Endometrial microvascular endothelial cells (primary cell): ENCODE measurements around the gene RAB4B. TPM values are rescaled to one million over a fixed set of nuclear protein-coding genes. Genes with fewer than 3 reads are reported as not detected.
"Not testable (repeated sequence)": the region's sequence is repeated elsewhere in the genome, so short reads cannot be mapped to it uniquely, and the experiment has no call there.

Experiments
- in situ Hi-C: cut with HindIII; loops from 2 replicates; pipeline ENCODE4 v1.10.0; 2017; ENCODE audit warnings: low sequenced_read_pairs, low pct_unique_long_range_greater_than_20kb; ENCODE audit errors: inconsistent ontology term
- total RNA-seq: library from RNA; depleted of rRNA; stranded (reverse); fragments of >200 nt; gene quantifications from one replicate; pipeline ENCODE4 v1.2.3, GENCODE V29; 2015; ENCODE audit errors: inconsistent ontology term

The RAB4B gene, protein sequence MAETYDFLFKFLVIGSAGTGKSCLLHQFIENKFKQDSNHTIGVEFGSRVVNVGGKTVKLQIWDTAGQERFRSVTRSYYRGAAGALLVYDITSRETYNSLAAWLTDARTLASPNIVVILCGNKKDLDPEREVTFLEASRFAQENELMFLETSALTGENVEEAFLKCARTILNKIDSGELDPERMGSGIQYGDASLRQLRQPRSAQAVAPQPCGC
- 30.0 TPM for total RNA-seq

GRCh38 chr19:40777937-40778705 is at the start of gene RAB4B:
Gene RAB4B, plus strand, starts transcription at chr19:40778247. Its CDS starts 129 bp downstream, at chr19:40778376.
- in situ Hi-C loops, result no loop called here

- in situ Hi-C loops, result not testable (repeated sequence)
Observed at GRCh38 chr19:40730065-40730464, 48.0 kb upstream of the RAB4B start.

- in situ Hi-C loops, result not testable (repeated sequence)
Observed at GRCh38 chr19:40732304-40732703, 45.7 kb upstream of the RAB4B start.

GRCh38 chr19:40733149-40733548 is 44.9 kb upstream of the RAB4B start:
- in situ Hi-C loops, result no loop called here

DNA sequence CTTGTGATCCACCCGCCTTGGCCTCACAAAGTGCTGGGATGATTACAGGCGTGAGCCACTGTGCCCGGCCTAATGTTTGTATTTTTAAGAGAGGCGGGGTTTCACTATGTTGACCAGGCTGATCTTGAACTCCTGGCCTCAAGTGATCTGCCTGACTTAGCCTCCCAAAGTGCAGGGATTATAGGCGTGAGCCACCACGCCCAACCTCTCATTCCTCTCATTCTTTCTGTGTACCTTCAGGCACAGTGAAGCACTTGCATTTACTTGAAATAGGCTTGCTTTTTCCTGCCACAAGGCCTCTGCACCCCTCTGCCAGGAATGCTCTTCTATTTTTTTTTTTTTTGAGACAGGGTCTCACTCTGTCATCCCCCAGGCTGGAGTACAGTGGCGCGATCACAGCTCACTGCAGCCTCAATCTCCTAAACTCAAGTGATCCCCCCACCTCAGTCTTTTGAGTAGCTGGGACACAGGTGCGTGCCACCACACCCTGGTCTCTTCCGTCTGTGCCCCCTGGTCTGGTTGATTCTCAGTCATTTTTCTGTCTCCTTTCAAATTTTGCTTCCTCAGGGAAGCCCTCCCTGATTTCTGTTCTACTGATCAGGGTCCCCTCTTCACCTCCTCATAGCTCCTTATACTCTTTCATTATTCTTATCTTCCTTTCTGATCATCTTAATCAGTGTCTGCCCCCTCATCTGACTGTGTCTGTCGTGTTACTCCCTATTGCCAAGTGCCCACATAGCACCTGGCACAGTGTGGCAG is 42.9 kb upstream of the RAB4B start:
- in situ Hi-C loops, result no loop called here

GRCh38 chr19:40736661-40737060 is 41.4 kb upstream of the RAB4B start:
- in situ Hi-C loops, result no loop called here

GRCh38 chr19:40737102-40737644 is 40.9 kb upstream of the RAB4B start:
- in situ Hi-C loops, result no loop called here

- in situ Hi-C loops, result no loop called here
Observed at GRCh38 chr19:40739030-40739839, 38.8 kb upstream of the RAB4B start.

DNA sequence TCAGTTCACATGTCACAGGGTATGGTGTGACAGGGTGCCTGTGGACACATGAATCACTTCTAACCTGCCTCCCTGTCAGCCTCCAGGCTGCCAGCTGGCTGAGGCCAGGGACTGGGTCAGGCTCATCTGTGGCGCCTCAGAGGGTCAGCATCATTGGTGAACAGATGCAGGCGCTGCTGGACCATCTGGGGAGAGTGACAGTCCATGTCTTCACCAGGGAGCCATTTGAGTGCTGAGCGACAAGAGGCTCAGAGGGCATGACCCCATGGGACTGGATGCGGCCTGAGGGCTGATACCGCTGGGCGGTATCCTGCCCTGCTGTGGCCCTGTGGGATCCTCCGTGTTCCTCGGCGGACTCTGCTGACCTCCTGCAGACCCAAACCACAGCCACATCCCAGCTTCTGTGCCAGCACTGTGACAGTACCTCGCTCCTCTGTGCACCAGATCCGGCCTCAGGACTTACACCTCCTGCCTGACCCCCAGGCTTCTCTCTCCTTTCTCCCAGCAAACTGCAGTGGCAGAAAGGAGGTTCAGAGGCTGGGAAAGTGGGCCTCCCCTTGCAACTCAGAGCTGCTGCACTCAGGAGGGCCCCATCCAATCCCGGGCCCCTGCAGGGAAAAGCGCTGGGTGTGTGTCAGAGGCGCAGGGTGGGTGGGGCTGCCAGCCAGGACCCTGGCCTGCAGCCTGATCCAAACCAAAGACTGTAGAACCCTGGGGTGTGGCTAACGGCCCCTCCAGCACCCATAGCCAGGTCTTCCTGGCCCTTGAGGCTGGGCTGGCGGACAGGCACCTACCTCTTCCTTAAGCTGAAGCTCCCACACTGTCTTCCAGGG is 38.0 kb upstream of the RAB4B start:
- in situ Hi-C loops, result no loop called here

DNA sequence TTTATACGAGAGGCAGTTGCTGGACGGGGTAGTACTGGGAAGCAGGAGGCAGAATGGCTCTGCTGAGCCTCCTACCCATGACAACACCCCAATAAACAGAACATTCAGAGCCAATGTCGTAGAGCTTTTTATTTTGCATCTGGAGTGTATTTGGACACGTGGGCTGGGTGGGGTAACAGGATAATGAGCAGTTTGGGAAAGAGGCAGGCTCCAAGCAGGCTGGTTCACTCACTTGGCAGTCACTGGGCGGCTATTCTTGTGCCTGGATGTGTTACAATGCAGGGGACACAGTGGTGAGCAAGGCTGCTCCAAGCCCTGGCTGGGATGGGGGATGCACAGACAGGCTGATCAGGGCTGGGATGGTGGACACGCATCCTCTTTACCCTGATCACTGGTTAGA is 37.3 kb upstream of the RAB4B start:
- in situ Hi-C loops, result no loop called here

GRCh38 chr19:40741527-40742390 is 36.3 kb upstream of the RAB4B start:
- in situ Hi-C loops, result no loop called here

GRCh38 chr19:40742477-40742876 is 35.6 kb upstream of the RAB4B start:
- in situ Hi-C loops, result no loop called here

- in situ Hi-C loops, result no loop called here
Observed at GRCh38 chr19:40742886-40743285, 35.2 kb upstream of the RAB4B start.

DNA sequence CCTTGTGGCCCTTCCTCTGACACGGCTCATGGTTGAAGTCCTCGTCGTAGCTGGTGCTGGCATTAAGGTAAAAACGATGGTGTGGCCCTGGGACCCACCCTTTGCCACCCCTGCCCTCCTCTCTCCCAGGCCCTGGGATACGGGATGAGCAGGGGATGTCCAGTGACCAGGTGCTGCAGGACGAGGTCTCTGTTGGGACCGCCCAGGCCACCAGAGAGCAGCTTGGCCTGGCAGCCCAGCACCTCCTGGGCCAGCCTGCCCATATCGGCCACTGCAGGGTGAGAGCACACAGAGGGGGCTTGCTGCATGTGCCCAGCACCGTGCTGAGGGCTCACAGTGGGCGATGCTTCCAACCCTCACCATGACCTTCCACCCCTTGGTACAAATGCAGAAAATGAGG is 34.1 kb upstream of the RAB4B start:
- in situ Hi-C loops, result no loop called here

DNA sequence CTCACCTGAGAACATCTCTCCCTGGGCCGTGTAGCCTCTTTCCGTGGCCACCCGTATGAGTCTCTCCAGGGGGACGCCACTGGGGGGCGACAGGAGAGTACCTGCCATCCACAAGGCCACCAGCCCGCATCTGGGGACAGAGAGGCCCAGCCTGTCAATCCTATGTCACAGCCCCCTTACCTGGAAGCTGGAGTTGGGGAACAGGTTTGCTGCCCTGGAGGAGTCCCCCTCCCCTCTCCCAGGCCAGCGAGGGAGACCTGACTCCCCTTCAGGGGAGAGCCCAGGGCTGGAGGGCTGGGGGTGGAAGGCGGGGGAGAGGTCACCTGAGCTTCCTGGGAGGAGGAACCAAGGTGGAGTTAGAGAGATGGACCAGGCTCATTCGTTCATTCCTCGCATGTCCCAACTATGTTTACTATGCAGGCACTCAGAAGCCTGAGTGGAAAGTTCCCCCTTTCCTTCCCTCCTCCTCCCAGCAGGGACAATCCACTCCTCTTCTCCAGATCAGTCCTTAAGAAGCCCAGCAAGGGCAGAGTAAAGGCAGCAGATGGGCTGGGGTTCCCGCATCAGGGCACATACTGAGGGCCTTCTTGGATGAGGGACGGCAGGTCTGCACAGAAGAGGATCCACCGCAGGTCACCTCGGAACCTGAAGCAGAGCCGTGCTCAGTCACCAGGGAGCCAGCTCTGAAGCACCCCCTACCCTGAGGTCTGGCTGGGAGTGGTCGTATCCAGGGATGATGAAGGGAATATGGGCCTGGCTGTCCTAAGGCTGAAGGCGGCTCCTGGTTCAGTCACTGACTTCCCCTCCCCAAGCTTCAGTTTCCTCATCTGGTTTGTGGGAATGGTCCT is 33.3 kb upstream of the RAB4B start:
- in situ Hi-C loops, result no loop called here

- in situ Hi-C loops, result no loop called here
Observed at GRCh38 chr19:40745402-40745780, 32.7 kb upstream of the RAB4B start.
